ENCODE results near the gene AUNIP. TPM values are rescaled to one million over a fixed set of nuclear protein-coding genes. Genes with fewer than 3 reads are reported as not detected.

AUNIP gene
- total RNA-seq, 1 donor from 2014 or later: 1.7 TPM

- DNase-seq: no peak
These were observed 50.6 kb downstream of the AUNIP start for GRCh38 chr1:25808481-25809244.

- peak; percentile 31 for DNase-seq
These were observed 51.5 kb downstream of the AUNIP start for GRCh38 chr1:25807480-25808390.

GRCh38 chr1:25806418-25806817 is 52.8 kb downstream of the AUNIP start:
- DNase-seq: peak; percentile 56

GRCh38 chr1:25805863-25806225 is 53.4 kb downstream of the AUNIP start:
- peak; percentile 79 for DNase-seq

GRCh38 chr1:25804964-25805862 is 54.0 kb downstream of the AUNIP start:
- DNase-seq: no peak

- no peak for DNase-seq
These were observed 54.9 kb downstream of the AUNIP start for GRCh38 chr1:25804244-25804963.

- no peak for DNase-seq
These were observed 55.9 kb downstream of the AUNIP start for GRCh38 chr1:25803368-25803767.

- DNase-seq: no peak
These were observed 56.3 kb downstream of the AUNIP start for GRCh38 chr1:25802915-25803314.

GRCh38 chr1:25800703-25801377 is 58.4 kb downstream of the AUNIP start:
- DNase-seq: no peak

GRCh38 chr1:25799935-25800702 is 59.1 kb downstream of the AUNIP start, which contains the start of gene SELENON:
Gene SELENON (plus strand): TSS chr1:25800193. CDS start chr1:25800231, 38 bp downstream.
- DNase-seq: no peak

GRCh38 chr1:25799352-25799934 is 59.8 kb downstream of the AUNIP start:
- no peak for DNase-seq

GRCh38 chr1:25798666-25799351 is 60.4 kb downstream of the AUNIP start:
- DNase-seq: no peak

GRCh38 chr1:25797939-25798338 is 61.3 kb downstream of the AUNIP start:
- no peak for DNase-seq

- peak; percentile 50 for DNase-seq
These were observed 62.3 kb downstream of the AUNIP start for GRCh38 chr1:25796811-25797458.

GRCh38 chr1:25795946-25796810 is 63.1 kb downstream of the AUNIP start:
- DNase-seq: no peak

- no peak for DNase-seq
These were observed 64.0 kb downstream of the AUNIP start for GRCh38 chr1:25795211-25795610.

- DNase-seq: no peak
These were observed 64.9 kb downstream of the AUNIP start for GRCh38 chr1:25794325-25794724.

Data from occipital lobe (tissue), 2 donors.